B cell (primary cell): ENCODE data around the gene DEXI.

Source experiments
- CTCF ChIP-seq: fragments of 200-600 bp; IDR thresholded peaks from one replicate; pipeline ENCODE4 v1.8.0; 2022; ENCODE audit warnings: antibody characterized with exemption, mild to moderate bottlenecking
- EZH2 ChIP-seq: IDR thresholded peaks from 2 replicates; pipeline ENCODE4 v1.6.1; 2012; ENCODE audit warnings: borderline replicate concordance, low read depth, mild to moderate bottlenecking, moderate library complexity, low read length; ENCODE audit not compliant: insufficient read depth, poor library complexity, severe bottlenecking

- no peak for TF ChIP-seq CTCF
- no peak for TF ChIP-seq EZH2
These were observed 19.1 kb downstream of the DEXI start for GRCh38 chr16:10923146-10923649.
